ENCODE measurements around the gene RNU7-1. TPM values are rescaled to one million over a fixed set of nuclear protein-coding genes. Genes with fewer than 3 reads are reported as not detected.

RNU7-1 gene
- total and polyA plus RNA-seq, 2 donors (not counting 1 experiment from before 2014, with no cell fraction given): not detected

- Histone ChIP-seq H4K20me1 (ENCODE audit: control insufficient read depth, extremely low read depth, insufficient read depth, low read length) (no peaks in the 10 kb centered on the region), H3K79me2 (ENCODE audit: control insufficient read depth, insufficient read depth, low read length) (peaks cover 28% of the 10 kb centered on the region), H3K27ac (ENCODE audit: insufficient read depth, low read length) (peak overlapping the region; percentile 92), H2AFZ (ENCODE audit: low read length) (no peak overlapping the region), H3K36me3 (ENCODE audit: control insufficient read depth, insufficient read depth, low read length) (peaks cover 12% of the 10 kb centered on the region), H3K27me3 (ENCODE audit: control insufficient read depth, insufficient read depth, low read length) (no peaks in the 10 kb centered on the region), H3K4me1 (ENCODE audit: control insufficient read depth, extremely low read depth, insufficient read depth, low read length) (peaks cover 29% of the 10 kb centered on the region), H3K9ac (ENCODE audit: insufficient read depth, low read length) (no peak overlapping the region), H3K4me3 (replicated peaks in 1 of 4; ENCODE audit: control extremely low read depth in 1 of 4, insufficient read depth in 1 of 4, low read depth in 3 of 4, low read length in 4 of 4) (peak overlapping the region in 2 of 4 experiments; percentile 75 to 84), H3K4me2 (ENCODE audit: extremely low read depth, insufficient read depth, low read length) (peak overlapping the region; percentile 82), H3K9me3 (ENCODE audit: control insufficient read depth, insufficient read depth, low read depth, low read length) (no peaks in the 10 kb centered on the region)
- TF ChIP-seq EZH2 (IDR thresholded peaks at IDR 0.05; ENCODE audit: low read length, missing control alignments) (no peak), CTCF (conservative IDR thresholded peaks at IDR 0.05 in 1 of 2, IDR thresholded peaks at IDR 0.05 in 1 of 2; ENCODE audit: low read depth in 1 of 2, low read length in 2 of 2) (no peak)
- DNase-seq (ENCODE audit: low read depth in 2 of 2): no peak
Observed at GRCh38 chr12:6925239-6925539, 18.4 kb upstream of the RNU7-1 start.

GRCh38 chr12:6925540-6926279, 17.9 kb upstream of the RNU7-1 start:
- peak; percentile 92 to 96 for DNase-seq (ENCODE audit: low read depth in 2 of 2)
- H3K9me3 ChIP-seq (ENCODE audit: control insufficient read depth, insufficient read depth, low read depth, low read length): no peaks in the 10 kb centered on the region
- peak overlapping the region; percentile 82 for H3K4me2 ChIP-seq (ENCODE audit: extremely low read depth, insufficient read depth, low read length)
- H3K4me1 ChIP-seq (ENCODE audit: control insufficient read depth, extremely low read depth, insufficient read depth, low read length): peaks cover 29% of the 10 kb centered on the region
- H3K4me3 ChIP-seq (replicated peaks in 1 of 4; ENCODE audit: control extremely low read depth in 1 of 4, insufficient read depth in 1 of 4, low read depth in 3 of 4, low read length in 4 of 4): peak overlapping the region; percentile 40 to 84 (median 74)
- H3K27ac ChIP-seq (ENCODE audit: insufficient read depth, low read length): peak overlapping the region; percentile 92
- no peaks in the 10 kb centered on the region for H4K20me1 ChIP-seq (ENCODE audit: control insufficient read depth, extremely low read depth, insufficient read depth, low read length)
- peak overlapping the region; percentile 4 for H2AFZ ChIP-seq (ENCODE audit: low read length)
- peak overlapping the region; percentile 49 for H3K9ac ChIP-seq (ENCODE audit: insufficient read depth, low read length)
- TF ChIP-seq EZH2 (IDR thresholded peaks at IDR 0.05; ENCODE audit: low read length, missing control alignments) (no peak), CTCF (conservative IDR thresholded peaks at IDR 0.05 in 1 of 2, IDR thresholded peaks at IDR 0.05 in 1 of 2; ENCODE audit: low read depth in 1 of 2, low read length in 2 of 2) (no peak)
- peaks cover 12% of the 10 kb centered on the region for H3K36me3 ChIP-seq (ENCODE audit: control insufficient read depth, insufficient read depth, low read length)
- H3K27me3 ChIP-seq (ENCODE audit: control insufficient read depth, insufficient read depth, low read length): no peaks in the 10 kb centered on the region
- peaks cover 31% of the 10 kb centered on the region for H3K79me2 ChIP-seq (ENCODE audit: control insufficient read depth, insufficient read depth, low read length)

- DNase-seq (ENCODE audit: low read depth in 2 of 2): peak; percentile 81 to 87
- no peak within 1 kb of the TSS for H2AFZ ChIP-seq (ENCODE audit: low read length)
- H3K36me3 ChIP-seq (ENCODE audit: control insufficient read depth, insufficient read depth, low read length): peaks cover 3% of the 10 kb centered on the region
- no peaks in the 10 kb centered on the region for H3K27me3 ChIP-seq (ENCODE audit: control insufficient read depth, insufficient read depth, low read length)
- peaks cover 29% of the 10 kb centered on the region for H3K4me1 ChIP-seq (ENCODE audit: control insufficient read depth, extremely low read depth, insufficient read depth, low read length)
- peak within 1 kb of the TSS; percentile 92 for H3K27ac ChIP-seq (ENCODE audit: insufficient read depth, low read length)
- H4K20me1 ChIP-seq (ENCODE audit: control insufficient read depth, extremely low read depth, insufficient read depth, low read length): no peaks in the 10 kb centered on the region
- peaks cover 45% of the 10 kb centered on the region for H3K79me2 ChIP-seq (ENCODE audit: control insufficient read depth, insufficient read depth, low read length)
- TF ChIP-seq EZH2 (IDR thresholded peaks at IDR 0.05; ENCODE audit: low read length, missing control alignments): no peak
- TF ChIP-seq CTCF (conservative IDR thresholded peaks at IDR 0.05 in 1 of 2, IDR thresholded peaks at IDR 0.05 in 1 of 2; ENCODE audit: low read depth in 1 of 2, low read length in 2 of 2): no peak
- peak within 1 kb of the TSS; percentile 97 for H3K4me2 ChIP-seq (ENCODE audit: extremely low read depth, insufficient read depth, low read length)
- no peaks in the 10 kb centered on the region for H3K9me3 ChIP-seq (ENCODE audit: control insufficient read depth, insufficient read depth, low read depth, low read length)
- peak within 1 kb of the TSS; percentile 74 to 95 (median 88) for H3K4me3 ChIP-seq (replicated peaks in 1 of 4; ENCODE audit: control extremely low read depth in 1 of 4, insufficient read depth in 1 of 4, low read depth in 3 of 4, low read length in 4 of 4)
- peak within 1 kb of the TSS; percentile 74 for H3K9ac ChIP-seq (ENCODE audit: insufficient read depth, low read length)
Observed at GRCh38 chr12:6927379-6928021, 16.1 kb upstream of the RNU7-1 start, which contains the start of gene ATN1. ATN1 (plus strand) TSS chr12:6927959; CDS start chr12:6934002, 6,043 bp downstream.
